ENCODE data around the gene MOSMO.
"Not testable (repeated sequence)": the region's sequence is repeated elsewhere in the genome, so short reads cannot be mapped to it uniquely, and the experiment has no call there.

Gene MOSMO

DNA sequence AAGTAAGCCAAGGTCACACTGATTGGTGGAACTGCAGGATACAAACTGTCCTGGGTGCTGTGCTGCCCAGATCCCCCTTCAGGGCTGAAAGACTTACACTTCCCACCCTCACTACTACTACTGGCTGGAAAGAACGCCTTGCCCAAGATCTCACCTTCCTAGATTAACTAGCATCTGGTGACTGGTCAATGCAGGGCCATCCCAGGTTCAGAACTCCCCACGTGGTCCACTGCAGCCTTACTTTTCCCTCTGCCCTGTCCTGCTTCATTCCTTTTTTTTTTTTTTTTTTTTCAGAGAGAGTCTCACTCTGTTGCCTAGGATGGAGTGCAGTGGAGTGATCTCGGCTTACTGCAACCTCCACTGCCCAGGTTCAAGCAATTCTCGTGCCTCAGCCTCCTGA, 4.7 kb upstream of the MOSMO start:
- DNase-seq, result no peak

DNA sequence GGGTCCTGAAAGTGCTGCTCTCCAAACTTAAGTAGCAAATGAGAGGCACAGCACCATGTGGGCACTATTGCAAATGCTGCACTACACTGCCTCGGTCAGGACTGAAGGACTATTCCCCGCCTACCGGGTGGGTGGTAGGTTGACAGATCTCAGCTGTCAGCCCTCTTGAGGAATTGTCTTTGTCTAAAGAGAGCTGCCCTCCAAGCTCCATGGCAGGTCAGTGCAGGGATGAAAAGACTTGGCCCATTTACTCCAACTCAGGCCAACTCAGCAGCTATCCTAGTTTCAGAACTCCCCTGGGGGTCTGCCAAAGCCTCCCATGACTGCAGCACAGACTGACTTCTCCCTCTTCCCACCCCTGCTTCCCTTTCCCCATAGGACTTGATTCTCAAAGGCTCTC, 3.6 kb upstream of the MOSMO start:
- DNase-seq, result no peak

DNA sequence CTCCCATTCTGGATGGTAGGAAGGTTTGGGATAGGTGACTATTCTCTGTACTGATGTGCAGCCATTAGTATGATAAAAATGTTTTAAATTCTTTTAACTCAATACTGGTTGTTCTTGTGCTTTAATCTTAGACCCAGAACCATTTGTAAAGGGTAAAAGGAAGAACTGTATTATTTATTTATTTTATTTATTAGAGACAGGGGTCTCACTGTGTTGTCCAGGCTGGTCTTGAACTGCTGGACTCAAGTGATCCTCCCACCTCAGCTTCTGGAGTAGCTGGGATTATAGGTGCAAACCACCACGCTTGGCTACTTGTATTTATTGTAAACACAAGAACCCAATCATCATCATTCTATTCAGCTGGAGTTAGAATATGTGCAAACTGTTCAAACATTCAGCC, 2.2 kb upstream of the MOSMO start:
- DNase-seq, result no peak

DNA sequence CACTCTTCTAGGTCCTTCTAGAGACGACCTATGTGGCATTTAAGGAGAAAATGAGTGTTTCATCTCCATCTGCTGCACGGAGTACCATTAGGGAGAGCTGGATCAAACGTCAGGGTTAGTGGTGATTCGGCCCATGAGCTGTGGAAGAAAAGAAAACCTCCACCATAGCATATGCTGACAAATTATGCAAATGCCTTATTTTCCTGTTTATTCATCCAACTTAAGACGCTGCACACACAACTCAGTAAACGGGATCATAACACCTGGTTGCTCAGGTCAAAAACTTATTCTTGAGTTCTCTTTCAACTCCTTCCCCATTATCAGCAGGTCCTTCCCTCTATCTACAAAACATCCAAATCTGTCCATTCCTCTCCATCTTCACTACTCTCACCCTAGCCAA, 1.3 kb upstream of the MOSMO start:
- no peak for DNase-seq

DNA sequence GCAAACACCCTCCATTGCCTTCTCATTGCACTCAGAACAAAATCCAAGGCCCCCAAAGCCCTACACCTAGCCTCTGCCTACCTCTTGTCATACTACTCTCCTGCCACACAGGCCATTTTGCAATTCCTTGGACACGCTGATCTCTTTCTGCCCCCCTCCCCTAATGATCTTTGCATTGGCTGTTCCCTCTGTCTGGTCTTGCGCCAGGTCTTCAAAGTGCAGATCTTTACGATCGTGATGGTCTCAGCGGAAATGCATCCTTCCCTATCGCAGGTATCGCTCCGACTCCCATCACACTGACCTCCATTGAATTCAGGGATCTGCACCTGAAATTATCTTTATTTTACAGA, 777 bp upstream of the MOSMO start:
- DNase-seq, result no peak

DNA sequence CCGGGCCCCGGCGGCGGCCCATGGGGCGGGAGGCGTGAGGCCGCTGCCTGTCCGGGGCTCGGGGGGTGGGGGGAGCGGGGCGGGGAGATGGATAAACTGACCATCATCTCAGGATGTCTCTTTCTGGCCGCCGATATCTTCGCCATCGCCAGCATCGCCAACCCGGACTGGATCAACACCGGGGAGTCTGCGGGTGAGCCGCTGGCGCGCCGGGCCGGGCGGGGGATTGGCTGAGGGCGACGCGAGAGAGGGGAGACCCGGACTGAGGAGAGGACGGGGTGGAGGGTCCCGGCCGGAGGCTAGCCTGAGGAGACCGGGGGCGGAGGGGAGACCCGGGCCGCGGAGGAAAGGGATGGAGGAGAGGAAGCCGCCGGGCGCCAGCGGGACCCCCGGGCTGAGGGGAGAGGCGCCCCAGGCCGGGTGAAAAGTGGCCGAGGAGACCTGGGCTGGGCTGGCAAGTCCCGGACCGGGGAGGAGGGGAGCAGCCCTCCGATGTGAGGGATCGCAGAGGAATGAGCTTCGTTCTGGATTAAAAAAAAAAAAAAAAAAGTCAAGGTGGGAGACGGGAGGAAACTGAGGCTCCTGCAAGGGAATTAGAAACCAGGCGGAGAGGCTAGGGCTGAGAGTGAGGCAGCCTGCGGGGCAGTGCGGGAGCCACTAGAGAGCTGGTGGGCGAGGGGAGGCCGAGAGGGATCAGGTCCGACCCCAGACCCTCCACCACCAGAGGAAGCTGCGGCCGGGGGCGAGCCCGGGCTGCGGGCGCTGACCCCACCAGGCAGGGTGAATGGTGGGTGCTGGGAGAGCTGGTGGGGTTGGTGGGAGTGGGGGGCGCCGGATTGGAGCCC, 526 bp downstream of the MOSMO start:
- no peak for DNase-seq

DNA sequence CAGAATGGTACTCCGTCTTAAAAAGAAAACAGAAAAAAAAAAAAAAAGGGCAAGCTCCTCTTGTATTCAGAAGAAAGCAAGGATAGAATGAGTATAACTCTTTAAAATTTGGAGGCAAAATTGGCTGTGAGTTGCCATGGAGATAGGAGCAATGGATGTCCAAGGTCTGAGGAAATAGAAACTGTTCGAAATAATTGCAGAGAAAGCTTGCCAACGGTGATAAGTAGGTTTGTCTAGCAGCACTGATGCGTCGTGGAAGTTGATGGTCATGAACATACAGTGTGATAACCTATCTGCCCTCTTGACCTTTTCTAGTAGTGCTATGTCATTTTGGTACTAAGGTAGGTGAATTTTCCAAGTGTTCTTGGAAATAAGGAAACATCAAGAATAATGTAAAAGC, 3.0 kb downstream of the MOSMO start:
- no peak for DNase-seq

DNA sequence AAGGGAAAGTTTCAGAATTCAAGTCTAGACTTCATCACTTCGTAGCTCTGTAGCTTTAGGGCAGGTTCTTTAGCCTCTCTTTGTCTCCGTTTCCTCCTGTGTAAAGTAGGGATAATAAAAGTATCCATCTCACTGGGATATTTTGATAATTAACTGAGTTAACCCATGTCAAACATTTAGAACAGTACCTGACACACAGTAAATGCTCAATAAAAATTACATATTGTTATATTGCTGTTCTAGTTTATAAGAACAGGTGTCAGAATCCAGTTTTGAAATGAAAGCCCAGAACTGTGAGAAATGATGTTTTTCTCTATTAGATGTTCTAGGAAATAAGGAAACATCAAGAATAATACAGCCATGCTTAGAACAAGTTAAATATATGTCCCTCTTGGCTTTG, 4.3 kb downstream of the MOSMO start:
- DNase-seq, result no peak

DNA sequence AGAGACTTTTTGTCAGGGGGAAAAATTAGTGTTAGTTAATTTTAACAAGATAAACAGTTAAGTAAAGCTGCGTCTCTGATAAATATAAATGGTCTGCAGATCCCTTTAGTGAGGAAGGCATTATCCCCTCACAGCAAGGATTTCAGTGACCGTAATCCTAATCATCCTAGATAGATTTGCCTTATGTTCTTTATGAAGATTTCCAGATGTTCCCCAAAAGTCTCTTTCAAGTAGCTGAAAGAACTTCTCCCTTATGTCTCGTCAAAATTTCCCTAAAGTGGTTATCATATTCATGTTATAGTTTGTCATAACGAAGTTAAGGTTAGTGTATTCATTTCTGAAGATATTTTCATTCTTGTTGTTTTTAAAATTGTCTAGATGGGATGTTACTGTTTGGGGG, 5.6 kb downstream of the MOSMO start:
- no peak for DNase-seq

DNA sequence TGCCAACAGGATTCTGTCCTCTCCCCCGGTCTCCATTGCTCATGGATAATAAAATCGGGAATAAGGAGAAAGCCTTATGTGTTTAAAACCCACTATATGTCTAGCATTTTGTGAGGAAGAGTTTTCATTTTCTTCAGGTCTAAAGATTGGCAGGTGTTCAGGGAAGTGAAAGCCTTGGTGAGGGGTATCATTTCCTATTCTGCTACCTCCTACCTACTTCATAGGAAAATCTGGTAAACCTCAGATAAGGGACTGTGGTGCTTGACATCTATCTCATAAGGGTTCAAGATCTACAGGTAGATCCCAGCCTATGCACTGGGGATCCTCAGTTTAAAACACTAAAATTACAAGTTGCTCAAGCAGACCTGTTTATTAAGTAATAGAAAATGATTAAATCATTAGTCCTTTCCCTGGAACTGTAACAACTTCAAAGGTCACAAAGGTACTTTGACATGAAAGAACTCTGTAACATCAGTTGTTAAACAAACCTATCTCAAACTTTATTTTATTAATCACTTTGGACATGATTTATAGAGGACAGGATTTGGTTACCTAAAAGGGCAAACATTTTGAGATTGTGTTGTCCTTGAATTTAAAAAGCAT, 6.5 kb downstream of the MOSMO start:
- no peak for DNase-seq

DNA sequence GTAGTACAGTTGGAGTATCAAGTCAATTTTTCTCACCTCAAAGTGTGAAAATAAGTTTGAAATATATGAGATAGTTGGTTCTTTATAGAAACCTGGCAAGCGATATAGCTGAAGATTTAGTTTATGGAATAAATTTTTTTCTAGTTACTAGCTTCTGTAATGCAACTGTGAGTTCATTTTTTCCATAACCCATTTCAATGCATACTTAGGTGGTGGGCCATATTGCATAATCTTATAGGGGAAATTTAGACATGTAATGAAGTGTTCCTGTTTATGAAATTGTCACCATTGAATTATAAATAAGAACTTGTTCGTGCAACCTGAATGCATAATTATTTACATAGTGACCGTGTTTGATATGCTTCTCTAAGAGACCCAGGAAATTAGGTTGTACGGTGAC, 9.0 kb downstream of the MOSMO start:
- DNase-seq, result no peak

DNA sequence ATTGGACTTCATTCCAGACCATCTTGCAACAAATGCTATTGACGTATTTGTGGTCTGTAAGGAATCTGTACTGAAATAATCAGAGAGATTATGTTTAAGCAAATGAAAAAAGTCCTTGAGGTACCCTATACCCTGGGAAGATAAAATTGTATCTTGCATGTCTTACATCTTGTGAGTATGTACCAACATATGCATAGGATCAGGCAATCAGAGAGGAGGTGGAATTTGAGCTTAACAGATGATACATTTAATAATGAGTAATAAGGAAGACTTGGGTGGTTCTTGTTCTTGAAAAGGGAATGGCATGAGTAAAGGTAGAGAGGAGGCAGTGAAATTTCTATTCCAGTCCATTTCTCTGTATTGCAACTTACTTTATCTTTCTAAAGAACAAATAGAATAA, 10.6 kb downstream of the MOSMO start:
- peak; percentile 6 for DNase-seq

DNA sequence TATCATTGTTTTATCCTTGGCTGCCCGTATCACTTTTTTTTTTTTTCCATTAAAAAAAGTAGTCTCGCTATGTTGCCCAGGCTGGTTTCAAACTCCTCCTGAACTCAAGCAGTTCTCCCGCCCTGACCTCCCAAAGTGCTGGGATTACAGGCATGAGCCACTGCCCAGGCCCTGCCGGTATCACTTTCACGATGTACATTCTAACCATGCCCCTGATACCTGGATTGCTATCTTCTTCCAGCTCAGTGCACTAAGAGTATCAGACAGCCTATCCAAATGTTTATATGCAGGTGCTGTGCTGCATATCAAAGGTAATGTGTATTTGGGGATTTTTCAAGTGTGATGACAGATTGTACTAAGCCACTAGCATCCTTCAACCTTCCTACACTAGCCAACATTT, 14.2 kb downstream of the MOSMO start:
- no peak for DNase-seq

DNA sequence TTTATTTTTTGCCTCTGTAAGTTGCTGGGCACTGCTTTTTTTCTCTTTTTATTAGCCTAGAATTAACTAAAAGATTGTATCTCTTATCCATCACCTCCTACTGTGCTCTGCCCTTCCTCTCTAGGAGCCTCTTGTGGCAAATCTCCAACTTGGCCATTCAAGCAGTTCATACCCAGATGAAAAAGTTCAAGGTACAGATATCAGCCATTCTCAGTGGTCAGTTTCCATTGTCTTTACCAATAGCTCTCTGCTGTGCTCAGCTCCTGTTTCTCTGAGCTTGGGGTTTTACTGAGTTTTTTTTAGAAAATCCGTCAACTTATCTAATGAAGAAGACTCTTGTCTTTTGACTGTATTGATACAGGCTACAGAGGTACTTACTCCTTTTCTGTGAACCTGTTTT, 15.6 kb downstream of the MOSMO start:
- DNase-seq, result no peak

DNA sequence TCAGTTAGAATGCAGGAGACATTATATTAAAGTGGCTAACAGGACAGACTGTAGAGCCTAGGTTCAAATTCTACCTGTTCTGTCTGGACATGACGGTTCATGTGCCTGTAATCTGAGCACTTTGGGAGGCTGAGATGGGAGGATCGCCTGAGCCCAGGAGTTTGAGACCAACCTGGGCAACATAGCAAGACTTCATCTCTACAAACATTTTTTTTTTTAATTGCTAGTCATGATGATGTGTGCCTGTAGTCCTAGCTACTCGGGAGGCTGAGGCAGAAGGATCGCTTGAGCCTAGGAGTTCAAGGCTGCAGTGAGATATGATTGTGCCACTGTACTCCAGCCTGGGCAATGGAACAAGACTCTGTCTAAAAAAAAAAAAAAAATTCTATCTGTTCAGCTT, 16.9 kb downstream of the MOSMO start:
- not testable (repeated sequence) for DNase-seq

DNA sequence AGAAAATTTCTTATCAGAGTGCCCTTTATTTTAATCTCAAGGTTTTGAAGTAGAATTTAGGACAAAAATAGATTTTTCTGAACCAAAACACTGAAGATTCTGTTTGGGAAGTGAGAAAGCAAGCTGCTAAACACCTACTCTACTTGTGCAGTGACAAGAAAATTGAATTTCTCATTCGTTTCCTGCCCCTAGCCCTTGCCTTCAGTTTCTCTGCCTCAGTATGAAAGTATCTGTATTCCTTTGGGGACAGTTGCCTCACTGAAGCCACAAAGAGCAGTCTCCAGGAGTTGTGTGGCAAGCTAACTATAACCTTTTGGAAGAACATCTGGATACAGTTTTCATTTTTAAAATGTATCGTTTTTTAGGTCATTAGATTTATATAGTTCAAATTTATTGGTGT, 19.7 kb downstream of the MOSMO start:
- DNase-seq, result no peak

DNA sequence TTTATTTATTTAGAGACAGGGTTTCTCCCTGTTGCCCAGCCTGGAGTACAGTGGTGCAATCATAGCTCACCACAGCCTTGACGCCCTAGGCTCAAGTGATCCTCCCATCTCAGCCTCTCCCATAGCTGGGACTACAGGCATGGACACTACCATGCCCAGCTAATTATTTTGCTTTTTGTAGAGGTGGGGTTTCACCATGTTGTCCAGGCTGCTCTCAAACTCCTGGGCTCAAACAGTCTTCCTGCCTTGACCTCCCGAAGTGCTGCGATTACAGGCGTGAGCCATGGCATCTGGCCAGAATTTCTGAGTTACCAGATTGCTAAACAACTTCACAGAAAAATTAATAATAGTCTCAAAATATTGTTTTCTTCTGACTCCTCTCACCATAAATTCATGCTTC, 21.7 kb downstream of the MOSMO start:
- DNase-seq, result no peak

DNA sequence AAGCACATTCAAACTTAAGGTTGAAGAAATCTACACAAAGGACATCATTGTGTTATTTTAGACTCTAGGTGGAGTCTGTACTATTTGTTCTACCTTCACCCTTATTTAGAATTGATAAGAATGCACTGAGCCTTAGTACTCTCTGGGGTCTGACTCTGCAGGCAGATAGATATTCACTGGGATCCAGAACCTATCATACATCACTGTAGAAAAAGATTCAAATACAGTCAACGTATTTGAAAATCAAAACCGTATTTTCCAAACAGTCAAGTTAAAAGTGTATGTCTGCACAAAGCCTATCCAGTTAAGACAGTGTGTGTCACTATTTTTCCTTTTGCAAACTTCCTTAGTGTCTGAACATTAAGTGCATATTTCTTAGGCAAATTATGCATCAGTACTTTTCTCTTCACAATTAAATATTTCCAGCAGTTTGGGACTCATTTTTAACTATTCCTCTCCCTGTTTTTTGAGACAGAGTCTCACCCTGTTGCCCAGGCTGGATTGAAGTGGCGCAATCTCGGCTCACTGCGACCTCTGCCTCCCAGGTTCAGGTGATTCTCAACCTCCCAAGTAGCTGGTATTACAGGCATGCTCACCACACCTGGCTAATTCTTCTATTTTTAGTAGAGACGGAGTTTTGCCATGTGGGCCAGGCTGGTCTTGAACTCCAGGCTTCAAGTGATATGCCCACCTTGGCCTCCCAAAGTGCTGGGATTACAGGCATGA, 22.3 kb downstream of the MOSMO start:
- no peak for DNase-seq

DNA sequence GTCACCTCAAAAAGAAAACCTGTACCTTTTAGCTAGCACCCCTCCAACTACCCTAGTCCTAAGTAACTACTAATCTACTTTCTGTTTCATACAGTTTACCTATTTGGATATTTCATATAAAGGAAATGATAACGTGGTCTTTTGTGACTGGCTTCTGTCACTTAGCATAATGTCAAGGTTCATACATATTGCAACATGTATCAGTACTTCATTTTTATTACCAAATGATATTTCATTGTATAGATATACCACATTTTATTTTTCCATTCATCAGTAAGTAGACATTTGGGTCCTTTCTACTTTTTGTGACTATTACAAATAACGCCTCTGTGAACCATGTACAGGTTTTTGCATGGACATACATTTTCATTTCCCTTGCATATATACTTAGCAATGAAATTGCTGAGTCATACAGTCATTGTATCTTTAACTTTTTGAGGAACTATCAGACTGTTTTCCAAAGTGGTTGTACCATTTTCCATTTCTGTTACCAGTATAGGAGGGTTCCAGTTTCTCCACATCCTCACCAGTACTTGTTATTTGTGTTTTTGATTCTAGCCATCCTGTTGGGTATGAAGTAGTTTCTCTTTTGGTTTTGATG, 23.7 kb downstream of the MOSMO start:
- no peak for DNase-seq

DNA sequence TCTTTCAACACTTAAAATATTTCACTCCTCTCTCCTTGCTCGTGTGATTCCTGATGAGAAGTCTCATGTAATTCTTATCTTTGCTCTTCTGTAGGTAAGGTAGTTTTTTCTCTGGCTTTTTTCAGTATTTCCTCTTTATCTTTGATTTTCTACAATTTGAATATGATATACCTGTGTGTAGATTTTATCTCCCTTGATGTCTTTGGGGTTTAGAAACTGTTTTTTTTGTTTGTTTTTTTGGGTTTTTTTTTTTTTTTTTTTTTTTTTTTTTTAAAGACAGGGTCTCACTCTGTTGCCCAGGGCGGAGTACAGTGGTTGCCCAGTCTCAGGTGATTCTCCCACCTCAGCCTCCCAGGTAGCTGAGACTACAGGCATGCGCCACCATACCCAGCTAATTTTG, 26.6 kb downstream of the MOSMO start:
- DNase-seq, result no peak

DNA sequence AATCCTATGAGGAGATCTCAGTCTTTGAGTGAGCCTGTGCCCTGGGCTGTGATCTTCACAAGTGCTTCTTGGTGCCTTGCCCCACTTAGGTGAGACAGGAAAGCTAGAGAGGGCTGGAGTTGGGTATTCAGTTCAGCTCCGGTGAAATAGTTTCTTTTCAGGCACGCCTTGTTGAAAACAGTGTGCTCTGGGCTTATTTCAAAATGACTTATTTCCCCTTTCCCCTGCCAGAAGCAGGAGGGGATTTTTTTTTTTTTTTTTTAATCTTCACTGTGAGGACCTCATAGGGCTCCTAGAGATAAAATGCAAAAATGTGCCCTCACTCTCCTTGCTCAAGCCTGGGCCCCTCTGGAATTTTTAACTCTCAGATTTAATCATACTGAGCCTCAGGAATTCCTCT, 27.2 kb downstream of the MOSMO start:
- DNase-seq, result no peak

DNA sequence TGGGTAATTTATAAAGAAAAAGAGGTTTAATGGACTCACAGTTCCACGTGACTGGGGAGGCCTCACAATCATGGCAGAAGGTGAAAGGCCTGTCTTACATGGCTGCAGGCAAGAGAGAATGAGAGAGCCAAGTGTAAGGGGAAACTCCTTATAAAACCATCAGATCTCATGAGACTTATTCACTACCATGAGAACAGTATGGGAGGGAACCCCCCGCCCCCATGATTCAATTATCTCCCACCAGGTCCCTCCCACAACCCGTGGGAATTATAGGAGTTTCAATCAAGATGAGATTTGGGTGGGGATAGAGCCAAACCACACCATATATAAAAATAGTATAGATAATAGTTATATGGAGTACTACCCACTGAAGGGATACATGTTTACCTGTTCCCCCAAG, 36.0 kb downstream of the MOSMO start:
- not testable (repeated sequence) for DNase-seq

DNA sequence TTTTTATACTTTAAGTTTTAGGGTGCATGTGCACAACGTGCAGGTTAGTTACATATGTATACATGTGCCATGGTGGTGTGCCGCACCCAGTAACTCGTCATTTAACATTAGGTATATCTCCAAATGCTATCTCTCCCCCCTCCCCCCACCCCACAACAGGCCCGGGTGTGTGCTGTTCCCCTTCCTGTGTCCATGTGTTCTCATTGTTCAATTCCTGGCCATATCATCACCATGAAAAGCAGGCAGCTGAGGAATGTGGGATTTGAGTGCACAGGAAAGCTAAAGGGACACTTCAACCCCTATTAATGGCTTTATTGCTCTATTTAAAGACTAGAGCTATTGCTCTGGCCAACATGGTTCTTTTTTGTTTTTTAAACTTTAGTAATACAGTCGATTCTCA, 38.0 kb downstream of the MOSMO start:
- DNase-seq, result not testable (repeated sequence)

DNA sequence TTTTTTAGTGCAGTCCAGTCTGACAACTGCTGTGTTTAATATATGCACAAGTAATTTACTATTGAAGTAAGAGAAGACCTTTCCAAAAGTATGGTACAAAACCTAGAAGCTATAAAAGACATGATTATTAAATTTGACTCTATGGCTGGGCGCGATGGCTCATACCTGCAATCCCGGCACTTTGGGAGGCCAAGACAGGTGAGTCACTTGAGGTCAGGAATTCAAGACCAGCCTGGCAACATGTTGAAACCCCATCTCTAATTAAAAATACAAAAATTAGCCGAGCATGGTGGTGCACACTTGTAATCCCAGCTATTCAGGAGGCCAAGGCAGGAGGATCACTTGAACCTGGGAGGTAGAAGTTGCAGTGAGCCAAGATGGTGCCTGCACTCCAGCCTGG, 43.1 kb downstream of the MOSMO start:
- no peak for DNase-seq

Data from fibroblast of skin of abdomen (primary cell).